HG03060 (cell line): Measurements from ENCODE around the gene TRIM44.
"Not testable (repeated sequence)": the region's sequence is repeated elsewhere in the genome, so short reads cannot be mapped to it uniquely, and the experiment has no call there.

Experiments
- ATAC-seq: cut with Tn5 transposase; IDR thresholded peaks from one replicate; pipeline ENCODE4 v1.9.1; 2021; ENCODE audit warnings: low read depth, moderate number of reproducible peaks; ENCODE audit not compliant: unreplicated experiment

Gene TRIM44

GRCh38 chr11:35667257-35667656 is 4.7 kb downstream of the TRIM44 start:
- no peak for ATAC-seq

- not testable (repeated sequence) for ATAC-seq
Observed at GRCh38 chr11:35668350-35668749, 5.8 kb downstream of the TRIM44 start.

GRCh38 chr11:35671396-35672127 is 9.0 kb downstream of the TRIM44 start:
- ATAC-seq = no peak

GRCh38 chr11:35672608-35673007 is 10.0 kb downstream of the TRIM44 start:
- no peak for ATAC-seq

GRCh38 chr11:35675901-35676610 is 13.5 kb downstream of the TRIM44 start:
- no peak for ATAC-seq

- ATAC-seq = no peak
Observed at GRCh38 chr11:35676611-35676965, 14.0 kb downstream of the TRIM44 start.

GRCh38 chr11:35677904-35678303 is 15.3 kb downstream of the TRIM44 start:
- no peak for ATAC-seq

- ATAC-seq = no peak
Observed at GRCh38 chr11:35678471-35678870, 15.9 kb downstream of the TRIM44 start.

- ATAC-seq = no peak
Observed at GRCh38 chr11:35678975-35679374, 16.4 kb downstream of the TRIM44 start.

- ATAC-seq = no peak
Observed at GRCh38 chr11:35680506-35680905, 17.9 kb downstream of the TRIM44 start.

GRCh38 chr11:35681163-35681767 is 18.7 kb downstream of the TRIM44 start:
- ATAC-seq = no peak

GRCh38 chr11:35682230-35683173 is 19.9 kb downstream of the TRIM44 start:
- no peak for ATAC-seq

- ATAC-seq = peak; percentile 65
Observed at GRCh38 chr11:35683728-35684339, 21.3 kb downstream of the TRIM44 start.

- ATAC-seq = no peak
Observed at GRCh38 chr11:35688023-35688422, 25.4 kb downstream of the TRIM44 start.

- no peak for ATAC-seq
Observed at GRCh38 chr11:35689081-35689996, 26.8 kb downstream of the TRIM44 start.

GRCh38 chr11:35702126-35702525 is 39.6 kb downstream of the TRIM44 start:
- no peak for ATAC-seq

GRCh38 chr11:35709376-35709775 is 46.8 kb downstream of the TRIM44 start:
- ATAC-seq = no peak

- no peak for ATAC-seq
Observed at GRCh38 chr11:35711173-35711910, 48.8 kb downstream of the TRIM44 start.
